Caki2 (cell line): Measurements from ENCODE around the gene TOMM70. TPM values are rescaled to one million over a fixed set of nuclear protein-coding genes. Genes with fewer than 3 reads are reported as not detected.
"Not testable (repeated sequence)": the region's sequence is repeated elsewhere in the genome, so short reads cannot be mapped to it uniquely, and the experiment has no call there.

Source experiments
- DNase-seq: peaks from one replicate; pipeline ENCODE4 v3.0.0-alpha.2; 2015; ENCODE audit warnings: low read depth
- in situ Hi-C: cut with HindIII; loops from 2 replicates; pipeline ENCODE4 v1.10.0; 2016; ENCODE audit warnings: low sequenced_read_pairs, low pct_unique_long_range_greater_than_20kb, mixed read lengths
- total RNA-seq: library from RNA; depleted of rRNA; stranded (reverse); fragments of >200 nt; shearing (Covaris generic); gene quantifications from 2 replicates; pipeline ENCODE4 v1.2.3, GENCODE V29; 2014; ENCODE audit warnings: low replicate concordance; rRNA removed

The TOMM70 gene
- total RNA-seq: 28.0 and 42.6 TPM in 2 replicates

DNA sequence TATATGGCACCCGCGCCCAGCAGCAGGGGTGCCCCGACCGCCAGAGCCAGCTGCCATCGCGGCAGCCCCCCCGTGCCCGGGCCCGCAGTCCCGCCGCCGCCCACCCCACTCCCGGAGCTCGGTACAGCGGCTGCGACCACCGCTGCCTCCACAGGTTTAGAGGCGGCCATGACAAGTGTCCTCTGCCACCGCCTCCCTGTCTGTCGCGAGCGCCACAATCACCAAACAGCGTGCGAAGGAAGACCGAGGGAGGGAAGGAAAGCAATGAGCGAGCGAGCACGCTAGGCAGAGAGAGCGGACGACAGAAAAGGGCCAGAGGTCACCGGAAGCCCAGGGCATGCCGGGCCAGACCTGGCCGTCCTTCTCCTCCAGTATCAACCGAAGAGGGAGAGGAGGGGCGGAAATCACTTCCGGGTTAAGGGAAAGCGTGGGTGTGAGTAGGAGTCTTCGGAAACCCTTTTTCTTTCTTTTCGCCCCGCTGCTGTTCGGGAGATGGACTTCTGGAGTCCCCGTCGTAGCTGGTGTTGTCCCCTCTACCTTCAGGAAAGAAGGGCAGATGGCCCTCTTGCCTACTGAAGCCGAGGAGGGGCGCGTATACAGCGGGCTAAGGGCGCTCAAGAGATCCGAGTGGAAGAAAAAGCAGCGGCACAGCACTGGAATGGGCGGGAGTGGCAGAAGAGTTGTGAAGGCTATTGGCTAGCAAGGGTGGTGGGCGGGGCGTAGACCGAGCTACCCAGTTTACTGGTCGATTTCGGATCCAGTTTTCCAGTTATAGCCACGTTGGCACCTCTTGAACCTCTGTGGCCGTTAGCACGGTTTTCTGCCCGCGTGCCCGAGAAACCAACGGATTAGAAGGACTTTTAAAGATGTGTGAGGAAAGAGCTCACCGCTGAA is at the start of gene TOMM70, which contains the start of gene LNP1:
TSS of gene TOMM70 (minus strand) at position 310 of the 894 bp plus-strand sequence. CDS start at position 170, 140 bp downstream.
TSS of gene LNP1 (plus strand) at position 760 of the 894 bp plus-strand sequence. CDS start 28,191 bp downstream, outside the sequence.
- in situ Hi-C loops: no loop called here
- peak; percentile 96 for DNase-seq

GRCh38 chr3:100449214-100449613 is 48.3 kb upstream of the TOMM70 start:
- in situ Hi-C loops: no loop called here
- DNase-seq: no peak

DNA sequence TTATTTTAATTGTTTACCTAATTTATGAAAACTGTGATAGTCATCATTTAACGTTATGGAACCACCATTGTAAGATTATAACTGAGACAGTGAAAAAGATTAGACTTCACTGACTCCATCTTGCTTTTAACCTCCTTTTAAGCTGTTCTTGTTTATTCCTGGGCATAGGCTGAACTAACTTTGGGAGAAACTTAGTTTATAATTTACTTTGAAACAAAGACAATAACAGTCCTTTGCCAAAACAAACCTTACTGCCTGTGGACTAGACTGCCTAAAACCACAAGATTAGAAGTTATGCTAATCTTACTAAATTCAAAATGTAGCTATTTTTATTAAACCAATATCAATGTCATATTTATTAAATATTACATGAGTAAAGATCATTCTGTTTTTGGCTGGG is 47.2 kb upstream of the TOMM70 start:
- no peak for DNase-seq
- in situ Hi-C loops: no loop called here

GRCh38 chr3:100447067-100447466 is 46.2 kb upstream of the TOMM70 start:
- in situ Hi-C loops, DNase-seq: not testable (repeated sequence)

- no peak for DNase-seq
Measured at GRCh38 chr3:100443690-100444089, 42.8 kb upstream of the TOMM70 start.

GRCh38 chr3:100440895-100441294 is 40.0 kb upstream of the TOMM70 start:
- DNase-seq: no peak
- in situ Hi-C loops: no loop called here

More at GRCh38 chr3:100443690-100444089, 42.8 kb upstream of the TOMM70 start:
- in situ Hi-C loops: no loop called here

DNA sequence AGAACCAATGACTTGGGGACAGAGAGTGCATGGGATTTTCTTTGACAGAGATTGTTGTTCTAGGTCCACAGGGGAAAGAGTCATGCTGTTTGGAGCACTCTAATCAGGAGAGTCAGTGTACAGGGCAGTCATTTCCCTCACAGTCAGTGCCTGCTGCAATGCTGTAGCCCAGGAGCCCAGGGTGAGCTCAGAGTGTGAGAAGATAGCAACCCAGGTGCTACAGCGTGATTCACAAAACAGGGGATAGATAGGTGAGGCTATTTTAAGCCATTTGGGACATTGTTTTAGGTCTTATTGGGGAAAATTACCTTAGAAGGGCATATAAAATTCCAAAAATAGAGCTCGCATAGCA is 37.7 kb upstream of the TOMM70 start:
- in situ Hi-C loops: no loop called here
- DNase-seq: no peak

- in situ Hi-C loops: no loop called here
- DNase-seq: no peak
Measured at GRCh38 chr3:100437721-100438622, 37.1 kb upstream of the TOMM70 start.

GRCh38 chr3:100436951-100437350 is 36.1 kb upstream of the TOMM70 start:
- DNase-seq: no peak
- in situ Hi-C loops: no loop called here

- no peak for DNase-seq
- in situ Hi-C loops: no loop called here
Measured at GRCh38 chr3:100429187-100429716, 28.4 kb upstream of the TOMM70 start.

DNA sequence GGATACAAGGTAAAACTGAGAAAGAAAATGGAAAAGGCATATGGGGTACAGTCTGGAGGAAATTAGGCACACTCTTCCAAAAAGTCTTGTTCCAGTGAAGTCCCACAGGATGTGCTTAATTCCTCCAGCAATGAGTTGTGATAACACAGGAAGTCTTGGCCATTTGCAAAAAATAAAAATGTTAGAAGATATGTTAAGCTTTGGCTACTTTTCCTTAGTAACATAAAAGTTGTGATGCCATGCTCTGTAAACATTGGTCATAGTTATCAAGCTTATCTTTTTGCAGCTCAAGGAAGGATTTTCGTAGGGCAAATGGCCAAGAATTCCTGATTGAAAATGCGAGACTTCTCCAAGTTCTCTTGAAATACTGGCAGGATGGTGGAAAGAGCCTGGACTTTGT is 26.8 kb upstream of the TOMM70 start:
- no peak for DNase-seq
- in situ Hi-C loops: no loop called here

DNA sequence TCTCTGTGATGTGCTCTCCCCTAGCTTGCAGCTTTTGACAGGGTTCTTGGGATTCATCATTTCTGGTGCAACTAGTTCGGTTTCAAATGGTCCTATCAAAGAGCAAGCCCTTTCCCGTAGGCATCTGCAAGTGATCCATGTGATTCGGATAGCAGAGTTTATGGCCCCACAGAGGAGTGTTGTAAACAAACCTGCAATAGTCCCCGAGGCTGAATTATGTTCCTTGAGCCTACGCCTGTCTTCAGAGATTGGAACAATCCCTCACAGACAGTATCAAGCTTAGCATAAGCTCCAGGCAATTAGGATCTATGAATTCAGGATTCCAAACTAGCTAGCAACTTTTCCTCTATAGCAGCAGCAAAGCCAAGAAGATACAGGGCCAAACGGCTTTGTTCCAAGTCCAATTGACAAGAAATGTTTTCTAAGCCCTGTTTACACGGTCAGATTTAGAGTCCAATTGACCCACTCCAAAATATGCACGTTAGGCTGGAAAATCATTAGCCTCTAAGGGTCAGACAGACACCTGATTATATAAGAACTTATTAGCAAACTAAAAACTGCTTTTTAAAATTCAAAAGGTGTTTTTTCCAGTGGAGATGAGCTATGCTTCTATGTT is 25.3 kb upstream of the TOMM70 start:
- in situ Hi-C loops: no loop called here
- DNase-seq: no peak

GRCh38 chr3:100425316-100425715 is 24.4 kb upstream of the TOMM70 start:
- no peak for DNase-seq
- in situ Hi-C loops: no loop called here

GRCh38 chr3:100424261-100424660 is 23.4 kb upstream of the TOMM70 start:
- in situ Hi-C loops: no loop called here
- no peak for DNase-seq

DNA sequence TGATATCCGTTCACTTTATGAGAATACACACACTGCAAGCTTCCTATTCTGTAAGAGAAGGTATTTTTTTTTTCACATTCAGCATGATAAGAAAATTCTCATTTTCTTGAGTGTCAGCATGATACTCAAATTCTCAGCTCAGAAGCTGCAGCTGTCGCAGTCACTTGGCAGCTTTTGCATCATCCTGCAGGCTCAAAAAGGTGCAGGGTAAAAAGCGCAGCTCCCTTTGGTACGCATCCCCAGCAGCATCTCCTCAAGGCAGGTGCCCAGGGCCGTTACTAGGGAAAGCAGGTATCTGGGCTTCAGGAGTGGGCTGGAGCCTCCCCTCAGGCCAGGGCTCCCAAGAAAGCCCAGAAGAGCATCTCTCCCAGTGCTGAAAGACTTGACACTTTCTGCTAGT is 22.7 kb upstream of the TOMM70 start:
- no peak for DNase-seq
- in situ Hi-C loops: no loop called here

- in situ Hi-C loops: no loop called here
- DNase-seq: no peak
Measured at GRCh38 chr3:100420885-100421284, 20.0 kb upstream of the TOMM70 start.

DNA sequence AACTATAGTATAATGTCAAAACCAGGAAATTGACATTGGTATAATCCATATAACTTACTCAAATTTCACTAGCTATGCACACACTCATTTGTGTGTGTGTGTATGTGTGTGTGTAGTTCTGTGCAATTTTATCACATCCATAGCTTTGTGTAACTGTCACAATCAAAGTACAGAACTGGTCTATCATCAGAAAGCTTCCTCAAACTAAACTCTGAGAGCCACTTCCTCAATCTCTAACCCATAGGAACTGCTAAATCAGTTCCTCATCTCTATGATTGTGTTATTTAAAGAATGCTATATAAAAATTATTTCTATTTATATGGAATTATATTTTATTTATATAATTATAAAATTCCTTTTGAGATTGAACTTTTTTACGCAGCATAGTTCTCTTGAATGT is 18.5 kb upstream of the TOMM70 start:
- in situ Hi-C loops: no loop called here

DNA sequence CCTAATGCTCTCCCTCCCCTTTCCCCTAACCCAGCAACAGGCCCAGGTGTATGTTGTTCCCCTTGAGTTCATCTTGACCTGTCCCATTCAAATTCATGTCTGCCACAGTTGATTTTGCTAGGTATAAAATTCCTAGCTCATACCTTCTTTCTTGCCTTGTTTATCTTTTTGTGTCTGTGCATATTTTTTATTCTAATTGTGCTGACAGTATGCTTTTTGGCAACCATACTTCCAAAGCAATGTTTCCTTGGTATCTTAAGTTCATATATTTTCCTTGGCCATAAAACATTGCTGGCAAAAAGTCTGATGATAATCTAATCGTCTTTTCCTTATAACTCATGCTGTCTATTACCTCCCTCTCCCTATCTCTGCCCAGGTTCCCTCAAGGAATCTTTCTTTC is 16.0 kb upstream of the TOMM70 start:
- no peak for DNase-seq
- in situ Hi-C loops: no loop called here

More for the DNA sequence above, 18.5 kb upstream of the TOMM70 start:
- no peak for DNase-seq
